A204.1 (cell line): ENCODE results near the gene CMPK2.
"Not testable (repeated sequence)": the region's sequence is repeated elsewhere in the genome, so short reads cannot be mapped to it uniquely, and the experiment has no call there.

Experiments used
- FAIRE-seq: peaks from 2 replicates; lab custom pipeline; 2012; peaks lifted over from hg19 to GRCh38; lab: Jason Lieb, UNC

Gene CMPK2, protein sequence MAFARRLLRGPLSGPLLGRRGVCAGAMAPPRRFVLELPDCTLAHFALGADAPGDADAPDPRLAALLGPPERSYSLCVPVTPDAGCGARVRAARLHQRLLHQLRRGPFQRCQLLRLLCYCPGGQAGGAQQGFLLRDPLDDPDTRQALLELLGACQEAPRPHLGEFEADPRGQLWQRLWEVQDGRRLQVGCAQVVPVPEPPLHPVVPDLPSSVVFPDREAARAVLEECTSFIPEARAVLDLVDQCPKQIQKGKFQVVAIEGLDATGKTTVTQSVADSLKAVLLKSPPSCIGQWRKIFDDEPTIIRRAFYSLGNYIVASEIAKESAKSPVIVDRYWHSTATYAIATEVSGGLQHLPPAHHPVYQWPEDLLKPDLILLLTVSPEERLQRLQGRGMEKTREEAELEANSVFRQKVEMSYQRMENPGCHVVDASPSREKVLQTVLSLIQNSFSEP

DNA sequence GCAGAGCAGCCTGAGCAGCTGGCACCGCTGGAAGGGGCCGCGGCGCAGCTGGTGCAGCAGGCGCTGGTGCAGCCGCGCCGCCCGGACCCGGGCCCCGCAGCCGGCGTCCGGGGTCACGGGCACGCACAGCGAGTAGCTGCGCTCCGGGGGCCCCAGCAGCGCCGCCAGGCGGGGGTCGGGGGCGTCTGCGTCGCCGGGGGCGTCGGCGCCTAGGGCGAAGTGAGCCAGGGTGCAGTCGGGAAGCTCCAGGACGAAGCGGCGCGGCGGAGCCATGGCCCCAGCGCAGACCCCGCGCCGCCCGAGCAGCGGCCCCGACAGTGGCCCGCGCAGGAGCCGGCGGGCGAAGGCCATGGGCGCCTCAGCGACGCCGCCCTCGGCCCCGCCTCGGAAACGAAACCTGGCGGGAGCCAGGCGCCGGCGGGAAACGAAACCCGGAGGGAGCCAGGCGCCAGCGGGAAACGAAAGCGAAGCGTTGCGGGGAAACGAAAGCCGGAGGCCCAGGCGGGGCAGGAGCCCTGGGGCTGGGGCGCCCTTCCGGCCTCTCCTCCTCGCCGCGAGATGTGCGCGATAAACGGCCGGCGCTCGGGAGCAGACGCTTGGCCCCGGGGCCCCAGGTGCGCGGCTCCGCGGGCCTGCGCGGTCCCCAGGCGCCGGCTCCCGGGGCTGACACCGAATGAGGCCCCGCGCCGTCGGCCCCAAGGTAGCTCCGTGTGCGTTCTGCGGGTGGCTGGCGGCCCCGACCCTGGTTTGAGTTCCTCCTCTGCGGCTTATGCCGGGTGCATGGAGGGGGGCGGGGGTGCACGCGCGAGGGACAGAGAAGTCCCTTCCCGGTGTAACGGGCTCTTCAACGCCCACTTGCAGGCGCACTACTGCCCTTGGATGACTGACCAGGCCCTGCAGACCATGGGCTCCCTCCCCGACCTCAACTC, at the start of gene CMPK2:
CMPK2 (minus strand) TSS at position 562 of the 929 bp plus-strand sequence; CDS start at position 351, 211 bp downstream.
- FAIRE-seq, result no peak

DNA sequence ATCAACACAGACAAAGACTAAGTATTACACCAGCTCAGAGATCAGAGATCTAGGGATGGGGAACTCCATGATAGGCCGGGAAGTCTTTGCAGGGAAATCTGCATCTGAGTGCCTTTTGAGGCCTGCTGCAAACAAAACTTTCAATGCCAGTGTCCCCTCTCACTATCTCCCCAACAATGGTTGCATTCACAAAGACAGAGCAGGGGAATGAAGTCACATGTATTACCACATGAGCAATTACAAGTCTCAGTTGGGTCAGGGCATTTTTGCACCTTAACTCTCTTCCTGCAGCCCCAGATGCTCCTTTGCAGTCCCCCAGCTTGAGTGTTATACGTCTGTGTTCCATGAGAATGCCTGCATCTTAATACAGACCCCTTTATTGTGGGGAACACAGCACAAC, 49.7 kb upstream of the CMPK2 start:
- no peak for FAIRE-seq

DNA sequence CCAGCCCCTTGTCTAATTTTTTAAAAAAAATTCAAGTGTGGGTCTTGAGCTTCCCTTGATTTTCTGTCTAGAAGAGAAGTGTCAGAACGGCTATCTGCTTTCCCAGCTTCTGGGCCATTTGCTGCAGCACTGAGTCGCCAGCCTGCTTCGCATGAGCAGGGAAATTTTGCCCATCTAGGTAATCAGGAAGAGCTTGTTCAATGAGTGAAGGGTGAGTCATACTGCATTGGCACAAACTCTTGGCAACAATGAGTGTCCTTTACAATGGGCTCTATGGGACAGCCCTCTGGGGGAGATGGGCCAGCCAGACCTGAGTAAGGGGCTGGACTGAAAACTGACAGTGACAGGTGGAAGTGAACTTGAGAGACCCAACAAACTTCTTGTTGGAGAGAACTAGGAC, 49.1 kb upstream of the CMPK2 start:
- no peak for FAIRE-seq

DNA sequence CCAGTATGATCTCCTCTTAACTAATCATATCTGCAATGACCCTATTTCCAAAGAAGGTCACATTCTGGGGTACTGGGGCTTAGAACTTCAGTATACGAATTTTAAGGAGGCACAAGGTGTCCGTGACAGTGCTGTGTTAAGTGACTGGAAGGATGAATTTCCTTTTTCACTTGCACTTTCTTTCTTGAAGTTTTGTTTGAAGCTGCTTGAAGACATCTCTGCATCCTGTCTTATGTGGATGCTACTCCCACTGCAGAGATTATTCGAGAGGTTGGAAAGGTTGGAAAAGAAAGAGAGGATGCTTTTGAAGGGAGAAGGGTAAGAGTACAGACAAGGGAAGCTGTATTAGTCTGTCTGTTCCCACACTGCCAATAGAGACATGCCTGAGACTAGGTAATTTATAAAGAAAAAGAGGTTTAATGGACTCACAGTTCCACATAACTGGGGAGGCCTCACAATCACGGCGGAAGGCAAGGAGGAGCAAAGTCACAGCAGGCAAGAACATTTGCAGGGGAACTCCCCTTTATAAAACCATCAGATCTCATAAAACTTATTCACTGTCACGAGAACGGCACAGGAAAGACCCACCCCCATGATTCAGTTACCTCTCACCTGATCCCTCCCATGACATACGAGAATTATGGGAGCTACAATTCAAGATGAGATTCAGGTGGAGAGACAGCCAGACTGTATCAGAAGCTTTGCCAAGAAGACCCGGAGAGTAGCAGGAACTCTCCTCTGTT, 47.9 kb upstream of the CMPK2 start:
- no peak for FAIRE-seq

DNA sequence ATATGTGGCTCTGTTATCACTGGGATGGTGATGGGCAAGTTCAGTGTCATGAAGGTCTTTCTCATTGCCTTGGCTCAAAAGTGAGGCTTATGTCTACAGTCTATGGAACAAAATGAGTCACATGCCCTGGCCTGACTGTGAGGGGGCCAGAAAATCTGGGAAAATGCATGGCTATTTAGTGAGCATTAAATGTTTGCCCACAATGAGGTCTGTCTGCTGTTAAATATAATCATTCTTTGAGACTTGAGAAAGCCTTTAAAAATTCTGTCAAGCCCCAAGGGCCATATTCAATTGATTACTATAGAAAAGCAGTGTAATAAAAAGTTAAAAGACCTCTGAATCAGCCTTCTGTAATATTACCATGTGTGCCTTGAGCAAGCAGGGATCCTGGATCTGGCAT, 46.0 kb upstream of the CMPK2 start:
- no peak for FAIRE-seq

DNA sequence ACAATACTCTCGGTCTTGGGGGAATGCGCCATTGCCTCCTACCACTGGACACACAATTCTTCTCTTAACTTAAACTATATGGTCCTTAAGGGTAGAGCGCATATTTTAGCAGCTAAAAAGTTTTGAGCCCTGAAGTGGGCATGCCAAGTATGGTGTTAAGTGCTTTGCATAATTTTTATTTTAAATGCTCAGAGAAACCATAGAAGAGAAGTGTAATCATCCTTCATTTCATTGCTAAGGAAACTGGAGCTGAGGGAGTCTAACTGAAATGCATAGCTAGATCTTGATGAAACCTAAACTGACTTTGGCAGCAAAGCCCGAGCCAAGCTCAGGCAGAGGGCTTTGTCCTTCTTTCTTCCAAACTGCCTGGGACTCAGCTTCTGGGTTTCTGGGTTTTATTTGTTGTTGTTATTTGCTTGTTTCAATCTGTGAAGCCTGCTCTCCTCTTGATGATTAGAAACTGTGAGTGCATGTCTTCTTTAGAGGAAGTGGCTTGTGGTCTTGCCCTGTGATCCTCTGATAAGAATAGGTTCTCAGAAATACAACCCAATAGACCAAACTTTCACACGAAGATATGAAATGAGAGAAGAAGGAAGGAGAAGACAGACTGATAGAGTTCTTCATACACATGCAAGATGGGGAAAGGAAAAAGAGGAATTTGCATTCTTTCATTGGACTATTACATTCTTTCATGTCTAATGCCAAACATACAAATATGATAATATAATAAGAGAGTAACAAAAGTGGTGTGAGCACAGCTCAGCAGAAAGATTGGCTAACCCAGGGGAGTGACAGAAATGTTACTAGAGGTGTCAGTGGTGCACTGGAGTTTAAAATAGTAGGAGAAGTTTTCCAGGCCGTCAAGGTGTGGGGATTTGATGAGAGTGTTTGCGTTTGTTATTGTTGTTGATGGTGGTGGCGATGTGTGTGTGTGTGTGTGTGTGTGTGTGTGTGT, 44.0 kb upstream of the CMPK2 start:
- no peak for FAIRE-seq

DNA sequence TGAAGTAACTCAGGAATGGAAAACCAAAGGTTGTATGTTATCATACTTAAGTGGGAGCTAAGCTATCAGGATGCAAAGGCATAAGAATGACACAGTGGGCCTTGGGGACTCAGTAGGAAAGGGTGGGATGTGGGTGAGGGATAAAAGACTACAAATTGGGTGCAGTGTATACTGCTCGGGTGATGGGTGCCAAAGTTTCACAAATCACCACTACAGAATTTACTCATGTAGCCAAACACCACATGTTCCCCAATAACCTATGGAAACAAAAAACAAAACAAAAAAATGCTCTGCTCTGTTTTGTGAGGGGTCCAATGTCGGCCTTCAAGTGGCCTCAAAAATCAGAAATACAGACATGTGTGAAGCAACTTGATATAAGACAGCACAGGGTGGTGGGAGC, 42.6 kb upstream of the CMPK2 start:
- no peak for FAIRE-seq

DNA sequence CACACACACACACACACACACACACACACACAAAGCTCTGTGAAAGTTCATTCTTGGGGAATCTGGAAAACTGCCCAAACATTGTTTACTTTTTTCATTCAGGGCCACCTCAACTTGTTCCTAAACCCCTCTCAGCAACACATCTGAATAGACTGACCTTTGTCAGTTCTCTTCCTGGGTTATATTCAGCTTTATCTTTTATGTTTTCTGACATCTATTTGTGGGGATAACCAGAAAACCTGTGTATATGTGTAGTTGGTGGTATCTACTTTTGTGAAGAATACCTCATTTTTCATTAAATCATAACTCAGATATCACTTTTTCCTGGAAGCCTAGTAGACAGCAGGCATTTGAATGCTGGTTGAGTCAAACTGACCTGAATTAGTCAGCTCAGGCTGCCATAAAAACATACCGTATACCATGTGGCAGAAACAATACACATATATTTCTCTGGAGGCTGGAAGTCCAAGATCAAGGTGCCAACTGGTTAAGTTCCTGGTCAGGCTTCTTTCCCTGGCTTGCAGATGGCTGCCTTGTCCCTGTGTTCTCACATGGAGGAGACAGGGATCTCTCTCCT, 40.5 kb upstream of the CMPK2 start:
- FAIRE-seq, result no peak

DNA sequence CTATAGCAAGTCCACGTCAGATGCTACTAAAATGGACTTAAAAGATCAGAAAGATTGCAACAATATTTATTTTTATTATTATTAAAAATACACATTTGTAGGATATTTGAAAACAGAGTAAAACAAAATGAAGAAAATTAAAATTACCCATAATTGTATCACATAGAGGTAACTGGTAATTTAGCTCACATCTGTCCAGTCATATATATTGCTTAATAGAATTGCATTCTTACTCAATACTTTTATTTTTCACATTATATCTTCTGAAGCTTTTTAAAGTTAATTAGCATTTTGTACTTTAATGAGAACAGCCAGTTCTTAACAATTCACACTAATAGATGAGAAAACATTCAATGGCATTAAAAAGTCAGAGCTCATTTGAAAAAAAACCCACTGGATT, 40.0 kb upstream of the CMPK2 start:
- no peak for FAIRE-seq

DNA sequence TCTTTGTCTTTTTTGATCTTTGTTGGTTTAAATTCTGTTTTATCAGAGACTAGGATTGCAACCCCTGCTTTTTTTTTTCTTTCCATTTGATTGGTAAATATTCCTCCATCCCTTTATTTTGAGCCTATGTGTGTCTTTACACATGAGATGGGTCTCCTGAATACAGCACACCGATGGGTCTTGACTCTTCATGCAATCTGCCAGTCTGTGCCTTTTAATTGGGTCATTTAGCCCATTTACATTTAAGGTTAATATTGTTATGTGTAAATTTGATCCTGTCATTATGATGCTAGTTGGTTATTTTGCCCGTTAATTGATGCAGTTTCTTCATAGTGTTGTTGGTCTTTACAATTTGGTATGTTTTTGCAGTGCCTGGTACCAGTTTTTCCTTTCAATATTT, 36.9 kb upstream of the CMPK2 start:
- FAIRE-seq, result not testable (repeated sequence)

DNA sequence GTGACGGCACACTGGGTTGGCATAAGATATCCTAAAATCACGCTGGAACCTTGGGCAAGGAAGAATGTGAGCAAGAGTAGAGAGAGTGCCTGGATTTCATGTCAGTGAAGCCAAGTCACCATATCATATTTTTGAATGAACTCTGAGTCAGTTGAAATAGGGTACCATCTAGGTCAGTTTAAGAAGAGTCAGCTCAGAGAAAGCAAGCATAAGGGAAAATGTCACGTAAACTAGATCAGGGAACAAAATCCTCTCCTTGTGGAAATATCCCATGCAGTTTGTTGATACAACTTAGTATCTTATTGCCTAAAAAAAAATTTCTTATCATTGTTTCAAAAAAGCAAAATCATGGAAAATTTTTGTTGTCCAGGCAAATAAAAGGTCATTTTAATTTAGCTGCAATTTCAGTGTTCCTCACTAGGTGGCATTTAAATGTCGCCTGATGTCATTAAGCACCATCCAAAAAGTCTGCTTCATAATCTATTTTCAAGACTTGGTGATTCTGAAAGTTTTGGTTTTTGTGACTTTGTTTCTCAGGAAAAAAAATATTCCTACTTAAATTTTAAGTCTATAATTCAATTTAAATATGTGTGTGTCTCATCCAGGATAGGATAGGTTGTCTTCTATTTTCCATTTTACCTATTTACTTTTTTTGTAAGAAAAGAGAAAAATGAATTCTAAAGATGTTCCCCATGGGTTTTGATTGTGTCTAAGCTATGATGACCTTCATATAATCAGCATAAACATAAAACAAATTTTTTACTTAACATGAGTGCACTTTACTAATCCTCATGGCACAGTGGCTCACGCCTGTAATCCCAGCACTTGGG, 31.4 kb upstream of the CMPK2 start:
- FAIRE-seq, result peak; percentile 97

DNA sequence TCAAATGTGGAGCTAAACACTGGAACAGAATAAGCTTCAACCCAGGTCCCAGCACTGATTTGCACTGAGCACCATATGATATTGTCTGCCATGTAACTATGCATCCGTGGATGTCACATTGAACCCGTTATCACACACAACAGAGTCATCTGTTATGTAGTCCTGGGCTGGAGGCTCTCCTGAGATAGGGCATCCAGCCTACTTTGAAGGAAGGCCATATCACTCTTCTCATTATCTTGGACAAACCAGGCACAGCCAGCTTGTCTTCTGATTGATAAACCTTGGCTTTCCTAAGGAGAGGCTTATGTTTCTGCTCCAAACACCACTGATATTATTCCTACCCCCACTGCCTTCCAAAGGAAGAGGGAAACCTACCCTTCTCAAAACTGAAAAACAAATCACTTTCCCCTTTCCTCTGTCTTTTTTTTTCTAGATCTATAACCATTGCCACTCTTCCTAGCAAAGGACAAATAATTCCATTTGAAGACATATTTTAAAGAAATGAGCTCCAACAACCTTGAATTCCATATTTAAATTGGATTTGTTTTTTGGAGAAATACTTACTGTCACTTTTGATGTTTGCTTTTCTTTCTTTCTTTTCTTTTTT, 28.3 kb upstream of the CMPK2 start:
- no peak for FAIRE-seq

DNA sequence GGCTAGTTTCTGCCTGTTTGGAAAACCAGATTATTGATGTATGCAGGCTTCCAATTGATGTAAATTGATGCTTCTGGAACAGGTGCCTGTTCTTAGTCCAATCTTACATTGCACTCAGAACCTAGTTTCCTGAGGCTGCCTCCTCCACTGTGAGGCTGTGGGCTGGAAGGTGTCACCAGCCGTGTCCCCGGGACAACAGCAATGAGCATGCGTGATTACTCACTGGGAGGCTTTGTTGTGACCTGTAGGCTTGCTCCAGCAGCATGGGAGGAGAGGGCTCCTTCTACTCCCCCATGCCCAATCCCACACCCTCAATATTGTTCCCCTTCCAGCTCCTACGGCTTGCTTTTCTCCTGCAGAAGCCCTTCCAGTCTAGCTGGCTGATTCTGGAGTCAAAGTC, 23.0 kb upstream of the CMPK2 start:
- FAIRE-seq, result no peak

DNA sequence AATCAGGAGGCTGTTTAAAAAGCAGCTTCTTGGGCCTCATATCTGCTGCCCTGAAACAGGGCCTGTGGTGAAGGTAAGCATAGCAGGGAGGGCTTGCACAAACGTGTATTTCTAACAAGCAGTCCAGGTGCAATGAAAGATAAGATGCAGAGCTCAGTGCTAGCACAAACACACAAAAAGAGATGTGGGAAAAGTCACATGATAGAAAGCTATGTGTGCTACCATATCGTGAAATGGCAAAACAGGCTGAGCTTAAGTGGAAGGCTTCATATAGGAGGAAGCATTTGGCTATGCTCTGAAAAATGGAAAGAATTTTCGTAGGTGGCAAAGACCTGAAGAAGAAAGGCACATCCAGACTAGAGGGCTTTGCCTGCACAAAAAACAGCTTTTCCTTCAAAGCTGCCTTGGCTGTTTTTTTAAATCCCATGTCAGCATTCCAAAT, 22.1 kb upstream of the CMPK2 start:
- no peak for FAIRE-seq

DNA sequence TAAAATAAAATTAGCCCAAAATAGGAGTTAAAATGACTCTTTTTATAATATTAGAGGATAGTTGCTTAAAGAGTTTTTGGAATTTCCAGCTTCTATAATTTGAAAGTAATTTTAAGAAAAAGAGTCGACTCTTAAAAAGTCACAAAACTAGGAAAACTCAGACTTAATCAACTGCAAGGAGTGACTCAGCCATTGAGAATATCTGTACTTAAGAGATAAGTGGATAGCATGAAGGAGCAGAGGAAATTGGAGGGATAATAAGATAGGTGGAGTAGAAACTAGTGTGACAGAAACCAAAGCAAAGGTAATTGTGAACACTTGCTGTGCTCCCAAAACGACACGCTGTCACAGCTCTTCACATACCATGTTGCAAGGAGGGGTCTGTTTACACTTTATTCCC, 20.3 kb upstream of the CMPK2 start:
- no peak for FAIRE-seq

DNA sequence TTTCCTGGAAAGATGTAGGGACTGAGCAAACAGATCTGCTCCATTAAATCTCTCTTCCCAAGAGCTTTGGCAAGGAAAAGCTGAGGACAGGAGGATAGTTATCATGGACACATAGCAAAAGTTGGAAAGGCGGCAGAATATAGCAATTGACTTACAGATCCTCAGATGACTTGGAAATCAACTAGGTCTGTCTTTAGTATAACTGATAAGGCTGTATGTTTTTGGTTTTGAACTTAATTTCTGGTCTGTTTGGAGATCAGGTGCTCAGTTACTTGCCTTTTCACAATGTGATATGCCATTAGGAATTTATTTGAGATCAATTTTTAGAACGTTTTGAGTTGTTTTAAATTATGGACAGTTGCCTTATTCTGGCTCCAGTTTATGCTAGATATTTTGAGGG, 19.8 kb upstream of the CMPK2 start:
- no peak for FAIRE-seq

DNA sequence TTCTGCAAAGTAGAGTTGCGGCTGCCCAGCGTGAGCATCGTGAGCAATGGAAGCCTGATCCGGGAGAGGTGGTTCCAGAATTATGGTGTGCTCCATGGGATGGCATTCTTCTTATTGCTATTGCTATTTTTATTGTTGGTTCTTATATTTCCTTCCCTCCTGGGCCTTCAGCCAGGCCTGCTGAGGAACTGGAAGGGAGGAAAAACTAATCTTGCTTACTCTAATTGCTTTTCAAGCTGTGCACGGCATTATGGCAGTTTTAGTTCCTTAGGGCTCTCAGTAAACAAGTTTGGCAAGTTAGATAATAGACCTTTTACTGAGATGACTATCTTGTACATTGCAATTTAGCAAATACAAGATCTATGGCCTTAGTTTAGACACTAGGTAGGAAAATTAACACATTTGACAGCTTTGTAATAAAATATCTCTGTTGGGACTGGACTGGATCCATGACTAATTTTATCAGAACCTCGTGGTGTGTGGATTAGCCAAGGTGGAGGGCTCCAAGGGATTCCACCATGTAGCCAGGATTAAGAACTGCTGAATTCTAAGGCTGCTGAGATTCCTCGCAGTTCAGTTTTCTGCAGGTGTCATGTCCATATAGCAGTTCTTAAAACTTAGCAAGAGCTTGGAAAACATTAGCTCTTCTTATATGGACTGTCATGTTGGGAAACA, 17.9 kb upstream of the CMPK2 start:
- no peak for FAIRE-seq

DNA sequence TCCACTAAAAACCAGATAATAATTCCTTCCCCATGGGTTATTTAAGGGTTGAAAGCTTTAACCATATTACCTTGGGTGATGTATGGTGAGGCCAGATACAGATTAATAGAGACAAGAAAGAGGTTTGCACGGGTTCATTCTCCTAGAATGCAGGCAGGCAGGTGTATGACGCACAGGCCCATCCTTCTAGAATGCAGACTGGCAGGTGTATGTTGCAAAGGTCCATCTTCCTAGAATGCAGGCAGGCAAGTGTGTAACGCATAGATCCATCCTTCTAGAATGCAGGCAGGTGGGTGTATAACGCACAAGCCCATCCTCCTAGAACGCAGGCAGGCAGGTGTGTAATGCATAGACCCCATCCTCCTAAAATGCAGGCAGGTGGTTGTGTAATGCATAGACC, 15.8 kb upstream of the CMPK2 start:
- FAIRE-seq, result no peak

DNA sequence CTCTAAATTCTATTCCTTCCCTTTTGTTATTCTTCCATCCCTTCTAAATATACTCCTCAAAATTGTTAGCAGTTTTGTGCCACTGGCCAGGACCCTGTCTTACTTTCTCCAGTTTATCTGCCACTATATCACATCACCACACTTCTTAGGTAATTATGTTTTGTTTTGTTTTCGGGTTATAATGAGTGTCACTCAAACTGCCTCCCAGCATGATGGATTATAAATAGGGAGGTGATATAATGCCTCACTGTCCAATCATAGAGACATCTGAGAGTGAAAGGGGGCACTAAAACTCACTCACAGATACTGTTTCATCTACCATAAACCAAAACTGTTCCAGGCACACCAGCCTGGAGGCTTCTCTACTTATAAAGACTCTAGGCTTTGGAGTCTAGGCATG, 15.3 kb upstream of the CMPK2 start:
- no peak for FAIRE-seq
